Spleen (tissue), 7 donors: ENCODE data around the gene TRAF1.

ENCODE experiments used
- CTCF ChIP-seq, 11 experiments: fragments of 200-600 bp in 7 of 11; fragments of 450-650 bp in 4 of 11; sonication (generic) in 4 of 11; IDR thresholded peaks in 8 of 11; conservative IDR thresholded peaks in 3 of 11; 1 replicate in 7 of 11; 2 replicates in 4 of 11; pipeline versions ENCODE4 v1.4.0 to v1.8.0; 2016 to 2021; ENCODE audit warnings: antibody characterized with exemption in 11 of 11, inconsistent platforms in 4 of 11, mild to moderate bottlenecking in 1 of 11
- POLR2AphosphoS5 ChIP-seq, 3 donors: sonication (generic); formaldehyde crosslinking; IDR thresholded peaks; one replicate each; pipeline ENCODE4 v1.5.1; 2017; ENCODE audit warnings: antibody characterized with exemption in 3 of 3
- donor health status: DM: no; HTN: no; CAD: no; lungs with moderate emphysema.
- donor health status: DM: no; HTN: no; CAD: no.
- donor health status: DM: no; HTN: no; CAD: no.

GRCh38 chr9:120974921-120975320 is 48.3 kb upstream of the TRAF1 start:
- TF ChIP-seq CTCF (IDR thresholded peaks at IDR 0.05 in 8 of 11, conservative IDR thresholded peaks at IDR 0.05 in 3 of 11): no peak
- TF ChIP-seq POLR2AphosphoS5 (IDR thresholded peaks at IDR 0.05): no peak
